SJCRH30 (cell line): ENCODE results near the gene WDR27. TPM values are rescaled to one million over a fixed set of nuclear protein-coding genes. Genes with fewer than 3 reads are reported as not detected.
A peak's percentile ranks its signal among the peaks of the same experiment; 100 is the strongest.
"Not testable (repeated sequence)": the region's sequence is repeated elsewhere in the genome, so short reads cannot be mapped to it uniquely, and the experiment has no call there.

ENCODE experiments used
- DNase-seq, 2 experiments: peaks; one replicate each; pipeline ENCODE4 v3.0.0-alpha.2; 2015 to 2020
- H3K27ac ChIP-seq: fragments of 250-450 bp; sonication (Bioruptor Pico); 2 replicates; pipeline ENCODE4 v1.5.1; 2020; ENCODE audit warnings: mild to moderate bottlenecking, moderate library complexity
- H3K27me3 ChIP-seq: fragments of 250-450 bp; sonication (Bioruptor Pico); 2 replicates; pipeline ENCODE4 v1.5.1; 2020; ENCODE audit warnings: mild to moderate bottlenecking, moderate library complexity
- H3K36me3 ChIP-seq: fragments of 250-450 bp; sonication (Bioruptor Pico); 2 replicates; pipeline ENCODE4 v1.5.1; 2020; ENCODE audit warnings: mild to moderate bottlenecking, moderate library complexity
- H3K4me1 ChIP-seq: fragments of 250-450 bp; sonication (Bioruptor Pico); 2 replicates; pipeline ENCODE4 v1.5.1; 2020; ENCODE audit warnings: mild to moderate bottlenecking, moderate library complexity
- H3K4me3 ChIP-seq: fragments of 250-450 bp; sonication (Bioruptor Pico); 2 replicates; pipeline ENCODE4 v1.5.1; 2020; ENCODE audit warnings: mild to moderate bottlenecking, moderate library complexity
- H3K9me3 ChIP-seq: fragments of 250-450 bp; sonication (Bioruptor Pico); replicated peaks from 2 replicates; pipeline ENCODE4 v1.5.1; 2020; ENCODE audit warnings: mild to moderate bottlenecking, moderate library complexity
- total RNA-seq: library from RNA; depleted of rRNA; stranded (reverse); fragments of >200 nt; shearing (Covaris generic); gene quantifications from 2 replicates; pipeline ENCODE4 v1.2.3, GENCODE V29; 2014

WDR27 gene
- total RNA-seq, 1 experiment from 2014 or later: 38.1 TPM

- DNase-seq: no peak
- Histone ChIP-seq H3K4me3 (no peak overlapping the region), H3K27ac (no peak overlapping the region), H3K4me1 (no peaks in the 10 kb centered on the region), H3K36me3 (no peaks in the 10 kb centered on the region), H3K9me3 (no peaks in the 10 kb centered on the region), H3K27me3 (no peaks in the 10 kb centered on the region)
Measured at GRCh38 chr6:169494038-169494437, 207.8 kb downstream of the WDR27 start.

GRCh38 chr6:169491482-169491881 is 210.3 kb downstream of the WDR27 start:
- Histone ChIP-seq H3K4me1 (no peaks in the 10 kb centered on the region), H3K27me3 (no peaks in the 10 kb centered on the region), H3K36me3 (no peaks in the 10 kb centered on the region), H3K4me3 (no peak overlapping the region), H3K27ac (no peak overlapping the region), H3K9me3 (no peaks in the 10 kb centered on the region)
- no peak for DNase-seq

DNA sequence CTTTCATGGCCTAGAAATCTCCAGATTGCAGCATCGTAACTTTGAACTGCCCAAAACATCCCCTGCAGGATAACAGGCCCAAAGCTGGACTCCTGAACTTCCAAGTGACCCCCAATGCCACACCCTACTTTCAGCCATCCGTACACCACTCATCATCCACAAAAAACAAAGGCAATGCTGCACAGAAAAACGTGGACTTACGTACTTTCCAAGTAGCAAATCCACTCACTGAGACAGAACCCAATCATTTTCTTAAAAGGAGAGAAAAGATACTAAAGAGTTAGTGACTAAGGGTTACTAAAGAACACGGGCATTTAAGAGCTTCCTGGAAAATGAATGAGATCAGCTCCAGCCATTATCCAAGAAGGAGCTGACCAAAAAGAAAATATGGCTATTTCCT is 211.0 kb downstream of the WDR27 start:
- Histone ChIP-seq H3K4me1 (no peaks in the 10 kb centered on the region), H3K9me3 (no peaks in the 10 kb centered on the region), H3K36me3 (no peaks in the 10 kb centered on the region), H3K27ac (no peak overlapping the region), H3K4me3 (no peak overlapping the region), H3K27me3 (no peaks in the 10 kb centered on the region)
- no peak for DNase-seq

- H3K27ac ChIP-seq: no peak overlapping the region
Measured at GRCh38 chr6:169490246-169490641, 211.6 kb downstream of the WDR27 start.

GRCh38 chr6:169489563-169490245 is 212.1 kb downstream of the WDR27 start:
- no peak overlapping the region for H3K27ac ChIP-seq
- H3K27me3 ChIP-seq: no peaks in the 10 kb centered on the region
- no peak for DNase-seq
- H3K9me3 ChIP-seq: 0 out of 2 replicates have a peak, but pooled peaks cover 5% of the 10 kb centered on the region
- H3K36me3 ChIP-seq: no peaks in the 10 kb centered on the region
- H3K4me3 ChIP-seq: no peak overlapping the region
- H3K4me1 ChIP-seq: no peaks in the 10 kb centered on the region

More at GRCh38 chr6:169490246-169490641, 211.6 kb downstream of the WDR27 start:
- Histone ChIP-seq H3K4me3 (no peak overlapping the region), H3K27me3 (no peaks in the 10 kb centered on the region), H3K4me1 (no peaks in the 10 kb centered on the region), H3K36me3 (no peaks in the 10 kb centered on the region), H3K9me3 (0 out of 2 replicates have a peak, but pooled peaks cover 4% of the 10 kb centered on the region)
- DNase-seq: no peak

DNA sequence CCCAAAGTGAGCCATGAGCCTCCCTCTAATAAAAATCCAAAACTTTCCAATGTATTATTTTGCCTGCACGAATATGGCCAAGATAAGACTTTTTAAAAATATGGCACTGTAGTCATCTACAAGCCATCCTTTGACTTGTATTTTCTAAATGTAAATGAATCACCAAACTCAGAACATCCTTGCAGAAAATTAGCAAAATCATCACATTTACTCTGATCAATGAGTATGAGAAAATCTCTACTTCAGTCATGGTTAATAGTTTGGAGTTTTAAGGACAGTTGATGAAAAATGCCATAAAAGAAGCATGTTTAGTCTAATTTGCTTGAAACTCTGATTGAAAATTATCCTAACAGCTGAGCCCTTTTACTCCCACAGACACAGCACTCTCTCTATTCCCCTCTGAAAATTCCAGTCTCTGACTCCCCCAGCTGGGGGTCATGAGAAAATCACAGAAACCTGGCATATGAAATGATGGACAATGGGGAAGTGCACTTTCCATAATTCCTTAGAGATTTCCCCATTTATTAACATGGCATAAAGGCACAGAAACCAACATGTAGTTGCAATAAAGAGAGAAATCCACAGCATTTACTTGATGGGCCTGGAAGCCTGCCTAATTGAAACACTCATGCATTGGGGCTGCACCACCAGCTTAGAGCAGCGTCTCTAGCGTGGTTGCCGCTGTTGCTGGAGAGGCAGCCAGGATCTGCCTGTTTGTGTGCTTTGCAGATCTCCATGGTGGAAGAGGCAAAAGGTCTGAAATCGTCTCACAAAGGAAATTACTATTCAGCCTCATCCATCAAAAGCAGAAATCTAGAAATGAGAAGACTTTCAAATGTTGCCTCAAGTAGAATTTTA is 214.0 kb downstream of the WDR27 start:
- no peak overlapping the region for H3K27ac ChIP-seq
- H3K9me3 ChIP-seq: peaks cover 10% of the 10 kb centered on the region; the same call in 1 of the 2 replicates
- H3K36me3 ChIP-seq: no peaks in the 10 kb centered on the region
- DNase-seq: peak in 1 of 2 experiments; percentile 36
- no peak overlapping the region for H3K4me3 ChIP-seq
- H3K4me1 ChIP-seq: no peaks in the 10 kb centered on the region
- H3K27me3 ChIP-seq: no peaks in the 10 kb centered on the region

DNA sequence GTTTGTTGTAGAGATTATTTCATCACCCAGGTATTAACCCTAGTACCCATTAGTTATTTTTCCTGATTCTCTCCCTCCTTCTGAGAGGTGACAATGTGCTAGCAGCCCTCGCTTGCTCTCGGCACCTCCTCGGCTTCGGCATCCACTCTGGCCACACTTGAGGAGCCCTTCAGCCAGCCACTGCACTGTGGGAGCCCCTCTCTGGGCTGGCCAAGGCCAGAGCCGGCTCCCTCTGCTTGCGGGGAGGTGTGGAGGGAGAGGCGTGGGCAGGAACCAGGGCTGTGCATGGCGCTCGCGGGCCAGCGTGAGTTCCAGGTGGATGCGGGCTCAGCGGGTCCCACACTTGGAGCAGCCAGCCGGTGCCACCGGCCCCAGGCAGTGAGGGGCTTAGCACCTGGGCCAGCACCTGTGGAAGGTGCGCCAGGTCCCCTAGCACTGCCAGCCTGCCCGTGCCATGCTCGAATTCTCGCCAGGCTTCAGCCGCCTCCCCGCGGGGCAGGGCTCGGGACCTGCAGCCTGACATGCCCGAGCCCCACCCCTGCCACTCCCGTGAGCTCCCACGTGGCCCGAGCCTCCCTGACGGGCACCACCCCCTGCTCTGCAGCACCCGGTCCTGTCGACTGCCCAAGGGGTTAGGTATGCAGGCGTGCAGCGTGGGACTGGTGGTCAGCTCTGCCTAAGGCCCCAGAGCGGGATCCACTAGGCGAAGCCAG is 221.9 kb downstream of the WDR27 start:
- H3K4me1 ChIP-seq: no peaks in the 10 kb centered on the region
- H3K27me3 ChIP-seq: no peaks in the 10 kb centered on the region
- H3K27ac ChIP-seq: no peak overlapping the region
- no peaks in the 10 kb centered on the region for H3K36me3 ChIP-seq
- H3K9me3 ChIP-seq: peaks cover 6% of the 10 kb centered on the region
- no peak for DNase-seq
- H3K4me3 ChIP-seq: no peak overlapping the region

DNA sequence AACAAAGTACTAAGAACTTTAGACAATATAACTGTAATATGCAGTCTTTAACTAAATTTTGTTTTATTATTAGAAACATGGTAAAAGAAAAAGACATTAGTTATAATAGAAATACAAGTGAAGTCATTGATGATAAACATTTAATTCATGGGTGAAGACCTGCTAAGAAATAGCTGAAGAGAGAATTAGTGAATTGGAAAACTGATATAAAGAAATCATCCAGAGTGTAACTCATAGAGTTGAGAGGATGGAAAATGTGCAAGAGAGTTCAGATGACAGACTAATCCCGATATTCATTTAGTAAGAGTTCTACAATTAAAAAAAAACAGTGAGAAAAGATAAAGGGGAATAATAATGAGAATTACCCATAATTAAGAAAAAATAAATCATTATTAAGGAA is 227.5 kb downstream of the WDR27 start:
- Histone ChIP-seq H3K4me3 (no peak overlapping the region), H3K36me3 (no peaks in the 10 kb centered on the region), H3K27me3 (no peaks in the 10 kb centered on the region), H3K4me1 (no peaks in the 10 kb centered on the region), H3K9me3 (peaks cover 6% of the 10 kb centered on the region), H3K27ac (no peak overlapping the region)
- no peak for DNase-seq

- Histone ChIP-seq H3K27me3 (no peaks in the 10 kb centered on the region), H3K4me1 (no peaks in the 10 kb centered on the region), H3K4me3 (no peak overlapping the region), H3K9me3 (peaks cover 6% of the 10 kb centered on the region), H3K27ac (no peak overlapping the region), H3K36me3 (no peaks in the 10 kb centered on the region)
- no peak for DNase-seq
Measured at GRCh38 chr6:169473663-169474062, 228.2 kb downstream of the WDR27 start.

GRCh38 chr6:169472786-169473416 is 228.9 kb downstream of the WDR27 start:
- no peak overlapping the region for H3K4me3 ChIP-seq
- no peak overlapping the region for H3K27ac ChIP-seq
- DNase-seq: no peak
- no peaks in the 10 kb centered on the region for H3K36me3 ChIP-seq
- no peaks in the 10 kb centered on the region for H3K27me3 ChIP-seq
- H3K4me1 ChIP-seq: no peaks in the 10 kb centered on the region
- H3K9me3 ChIP-seq: peaks cover 6% of the 10 kb centered on the region

GRCh38 chr6:169470790-169471189 is 231.0 kb downstream of the WDR27 start:
- Histone ChIP-seq H3K9me3 (peaks cover 6% of the 10 kb centered on the region), H3K4me1 (no peaks in the 10 kb centered on the region), H3K36me3 (no peaks in the 10 kb centered on the region), H3K27me3 (no peaks in the 10 kb centered on the region), H3K4me3 (no peak overlapping the region), H3K27ac (no peak overlapping the region)
- no peak for DNase-seq

GRCh38 chr6:169469028-169469427 is 232.8 kb downstream of the WDR27 start:
- Histone ChIP-seq H3K27me3 (no peaks in the 10 kb centered on the region), H3K27ac (no peak overlapping the region), H3K4me3 (no peak overlapping the region), H3K36me3 (no peaks in the 10 kb centered on the region), H3K4me1 (no peaks in the 10 kb centered on the region), H3K9me3 (no peaks in the 10 kb centered on the region; the same call in none of the 2 replicates)
- no peak for DNase-seq

DNA sequence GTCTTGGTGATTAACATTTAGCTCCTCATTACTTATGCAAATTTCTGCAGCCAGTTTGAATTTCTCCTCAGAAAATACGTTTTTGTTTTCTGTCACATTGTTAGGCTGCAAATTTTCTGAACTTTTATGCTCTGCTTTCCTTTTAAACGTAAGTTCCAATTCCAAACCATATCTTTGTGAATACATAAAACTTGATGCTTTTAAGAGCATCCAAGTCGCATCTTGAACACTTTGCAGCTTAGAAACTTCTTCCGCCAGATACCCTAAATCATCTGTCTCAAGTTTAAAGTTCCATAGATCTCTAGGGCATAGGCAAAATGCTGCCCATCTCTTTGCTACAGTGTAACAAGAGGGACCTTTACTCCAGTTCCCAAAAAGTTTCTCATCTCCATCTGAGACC is 234.1 kb downstream of the WDR27 start:
- not testable (repeated sequence) for H3K27ac ChIP-seq, H3K27me3 ChIP-seq, H3K4me1 ChIP-seq, H3K9me3 ChIP-seq, H3K36me3 ChIP-seq, H3K4me3 ChIP-seq, DNase-seq

DNA sequence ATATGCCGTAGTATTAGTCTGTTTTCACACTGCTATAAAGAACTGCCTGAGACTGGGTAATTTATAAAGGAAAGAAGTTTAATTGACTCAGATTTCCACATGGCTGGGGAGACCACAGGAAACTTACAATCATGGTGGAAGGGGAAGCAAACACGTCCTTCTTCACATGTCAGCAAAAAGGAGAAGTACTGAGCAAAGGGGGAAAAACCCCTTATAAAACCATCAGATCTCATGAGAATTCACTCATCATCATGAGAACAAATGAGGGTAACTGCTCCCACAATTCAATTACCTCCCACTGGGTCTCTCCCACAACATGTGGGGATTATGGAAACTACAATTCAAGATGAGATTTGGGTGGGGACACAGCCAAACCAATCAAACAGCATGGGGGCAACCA is 235.6 kb downstream of the WDR27 start:
- not testable (repeated sequence) for DNase-seq, H3K4me1 ChIP-seq, H3K36me3 ChIP-seq, H3K4me3 ChIP-seq, H3K27me3 ChIP-seq, H3K9me3 ChIP-seq, H3K27ac ChIP-seq
